MM.1S (cell line): ENCODE measurements around the gene ROR2.

Experiments
- DNase-seq: peaks from one replicate; pipeline ENCODE4 v3.0.0-alpha.2; 2015
- H2AFZ ChIP-seq: fragments of 300-600 bp; sonication (generic); 2 replicates; pipeline ENCODE4 v1.6.0; 2016; ENCODE audit warnings: antibody characterized with exemption, low read length
- H3F3A ChIP-seq: fragments of 300-600 bp; sonication (generic); 2 replicates; pipeline ENCODE4 v1.6.1; 2016; ENCODE audit warnings: mild to moderate bottlenecking, antibody characterized with exemption, low read length, moderate library complexity, mixed read lengths; ENCODE audit not compliant: insufficient read depth
- H3K27ac ChIP-seq: fragments of 300-600 bp; sonication (generic); 2 replicates; pipeline ENCODE4 v1.5.1; 2016; ENCODE audit warnings: mild to moderate bottlenecking, low read length
- H3K27me3 ChIP-seq: fragments of 300-600 bp; sonication (generic); replicated peaks from 2 replicates; pipeline ENCODE4 v1.6.0; 2016; ENCODE audit warnings: low read length; ENCODE audit not compliant: insufficient read depth
- H3K36me3 ChIP-seq: fragments of 300-600 bp; sonication (generic); replicated peaks from 2 replicates; pipeline ENCODE4 v1.6.1; 2016; ENCODE audit warnings: mild to moderate bottlenecking, low read length, mixed read lengths; ENCODE audit not compliant: insufficient read depth
- H3K4me1 ChIP-seq: fragments of 300-600 bp; sonication (generic); 2 replicates; pipeline ENCODE4 v1.6.1; 2016; ENCODE audit warnings: low read length, mixed read lengths
- H3K4me2 ChIP-seq: fragments of 300-600 bp; sonication (generic); 2 replicates; pipeline ENCODE4 v1.6.0; 2016; ENCODE audit warnings: low read depth, low read length
- H3K4me3 ChIP-seq: fragments of 300-600 bp; sonication (generic); 2 replicates; pipeline ENCODE4 v1.5.1; 2016; ENCODE audit warnings: low read length, mixed read lengths
- H3K79me2 ChIP-seq: fragments of 300-600 bp; sonication (generic); 2 replicates; pipeline ENCODE4 v1.6.1; 2016; ENCODE audit warnings: mixed run types, low read length, mixed read lengths
- H3K9ac ChIP-seq: fragments of 300-600 bp; sonication (generic); 2 replicates; pipeline ENCODE4 v1.6.1; 2016; ENCODE audit warnings: low read length, mixed read lengths
- H3K9me2 ChIP-seq: fragments of 300-600 bp; sonication (generic); replicated peaks from 2 replicates; pipeline ENCODE4 v1.6.1; 2016; ENCODE audit warnings: mild to moderate bottlenecking, low read length, mixed read lengths; ENCODE audit not compliant: insufficient read depth
- H3K9me3 ChIP-seq: fragments of 300-600 bp; sonication (generic); replicated peaks from 2 replicates; pipeline ENCODE4 v1.6.1; 2016; ENCODE audit warnings: mild to moderate bottlenecking, low read length, mixed read lengths; ENCODE audit not compliant: insufficient read depth
- H4K20me1 ChIP-seq: fragments of 300-600 bp; sonication (generic); 2 replicates; pipeline ENCODE4 v1.6.1; 2016; ENCODE audit warnings: mild to moderate bottlenecking, low read length, moderate library complexity, mixed read lengths; ENCODE audit not compliant: insufficient read depth
- EZH2 ChIP-seq: fragments of 300-600 bp; sonication (generic); optimal IDR thresholded peaks from 2 replicates; pipeline ENCODE3; 2017; ENCODE audit warnings: low read depth, mild to moderate bottlenecking, antibody characterized with exemption, low read length, mixed read lengths
- EZH2phosphoT487 ChIP-seq: fragments of 300-600 bp; sonication (generic); IDR thresholded peaks from 2 replicates; pipeline ENCODE4 v1.6.1; 2018; ENCODE audit warnings: antibody characterized with exemption, low read length
- TF ChIP-seq, protein P1 (sequence below): fragments of 300-600 bp; sonication (generic); IDR thresholded peaks from 2 replicates; pipeline ENCODE4 v1.5.1; 2016; ENCODE audit warnings: antibody characterized with exemption, low read length, mixed read lengths

ROR2 gene

DNA sequence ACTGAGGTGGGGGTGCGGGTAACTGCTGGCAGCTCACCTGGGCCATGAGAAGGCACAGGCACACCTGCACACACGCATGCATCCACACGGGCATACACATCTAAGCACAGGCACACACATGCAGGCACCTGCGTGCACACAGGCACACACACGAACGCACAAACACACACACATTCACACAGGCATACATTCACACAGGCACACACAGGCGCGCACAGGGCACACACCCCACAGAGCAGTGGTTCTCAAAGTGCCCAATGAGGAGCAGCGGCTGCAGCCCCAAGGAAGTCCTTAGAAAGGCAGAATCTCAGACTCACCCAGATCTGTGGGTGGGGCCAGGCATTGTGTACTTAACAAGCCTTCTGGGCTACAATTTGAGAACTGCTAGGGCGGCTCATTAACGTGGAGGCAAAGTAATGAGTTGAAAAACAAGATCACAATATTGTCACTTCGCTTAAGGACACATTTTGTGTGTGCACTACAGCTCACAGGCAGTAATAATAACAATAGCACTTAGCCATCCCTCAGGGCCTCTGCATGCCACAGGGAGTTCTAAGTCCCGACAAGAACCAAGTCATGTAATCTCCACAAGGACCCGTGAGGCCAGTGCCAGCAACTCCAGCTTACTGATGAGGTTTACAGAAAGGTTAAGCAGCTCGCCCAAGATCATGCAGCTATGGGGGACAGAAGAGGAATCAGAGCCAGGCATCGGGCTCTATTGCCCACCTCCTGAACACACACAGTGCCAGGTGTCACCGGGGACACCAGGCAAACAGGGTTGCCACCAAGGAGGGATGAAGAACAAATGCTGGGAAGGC lies 91.6 kb downstream of the ROR2 start:
- H3K79me2 ChIP-seq, result peaks cover 38% of the 10 kb centered on the region
- TF ChIP-seq EZH2phosphoT487 (no peak), EZH2 (no peak)
- TF ChIP-seq, protein P1, sequence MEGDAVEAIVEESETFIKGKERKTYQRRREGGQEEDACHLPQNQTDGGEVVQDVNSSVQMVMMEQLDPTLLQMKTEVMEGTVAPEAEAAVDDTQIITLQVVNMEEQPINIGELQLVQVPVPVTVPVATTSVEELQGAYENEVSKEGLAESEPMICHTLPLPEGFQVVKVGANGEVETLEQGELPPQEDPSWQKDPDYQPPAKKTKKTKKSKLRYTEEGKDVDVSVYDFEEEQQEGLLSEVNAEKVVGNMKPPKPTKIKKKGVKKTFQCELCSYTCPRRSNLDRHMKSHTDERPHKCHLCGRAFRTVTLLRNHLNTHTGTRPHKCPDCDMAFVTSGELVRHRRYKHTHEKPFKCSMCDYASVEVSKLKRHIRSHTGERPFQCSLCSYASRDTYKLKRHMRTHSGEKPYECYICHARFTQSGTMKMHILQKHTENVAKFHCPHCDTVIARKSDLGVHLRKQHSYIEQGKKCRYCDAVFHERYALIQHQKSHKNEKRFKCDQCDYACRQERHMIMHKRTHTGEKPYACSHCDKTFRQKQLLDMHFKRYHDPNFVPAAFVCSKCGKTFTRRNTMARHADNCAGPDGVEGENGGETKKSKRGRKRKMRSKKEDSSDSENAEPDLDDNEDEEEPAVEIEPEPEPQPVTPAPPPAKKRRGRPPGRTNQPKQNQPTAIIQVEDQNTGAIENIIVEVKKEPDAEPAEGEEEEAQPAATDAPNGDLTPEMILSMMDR, result no peak
- no peak overlapping the region for H3K4me2 ChIP-seq
- no peak for DNase-seq
- no peaks in the 10 kb centered on the region for H3K9me2 ChIP-seq
- H2AFZ ChIP-seq, result no peak overlapping the region
- H3K4me3 ChIP-seq, result no peak overlapping the region
- H3K4me1 ChIP-seq, result no peaks in the 10 kb centered on the region
- no peaks in the 10 kb centered on the region for H3K36me3 ChIP-seq
- no peak overlapping the region for H3K9ac ChIP-seq
- H3K27me3 ChIP-seq, result no peaks in the 10 kb centered on the region
- H3F3A ChIP-seq, result no peaks in the 10 kb centered on the region
- H3K27ac ChIP-seq, result no peak overlapping the region
- H3K9me3 ChIP-seq, result no peaks in the 10 kb centered on the region
- no peaks in the 10 kb centered on the region for H4K20me1 ChIP-seq

DNA sequence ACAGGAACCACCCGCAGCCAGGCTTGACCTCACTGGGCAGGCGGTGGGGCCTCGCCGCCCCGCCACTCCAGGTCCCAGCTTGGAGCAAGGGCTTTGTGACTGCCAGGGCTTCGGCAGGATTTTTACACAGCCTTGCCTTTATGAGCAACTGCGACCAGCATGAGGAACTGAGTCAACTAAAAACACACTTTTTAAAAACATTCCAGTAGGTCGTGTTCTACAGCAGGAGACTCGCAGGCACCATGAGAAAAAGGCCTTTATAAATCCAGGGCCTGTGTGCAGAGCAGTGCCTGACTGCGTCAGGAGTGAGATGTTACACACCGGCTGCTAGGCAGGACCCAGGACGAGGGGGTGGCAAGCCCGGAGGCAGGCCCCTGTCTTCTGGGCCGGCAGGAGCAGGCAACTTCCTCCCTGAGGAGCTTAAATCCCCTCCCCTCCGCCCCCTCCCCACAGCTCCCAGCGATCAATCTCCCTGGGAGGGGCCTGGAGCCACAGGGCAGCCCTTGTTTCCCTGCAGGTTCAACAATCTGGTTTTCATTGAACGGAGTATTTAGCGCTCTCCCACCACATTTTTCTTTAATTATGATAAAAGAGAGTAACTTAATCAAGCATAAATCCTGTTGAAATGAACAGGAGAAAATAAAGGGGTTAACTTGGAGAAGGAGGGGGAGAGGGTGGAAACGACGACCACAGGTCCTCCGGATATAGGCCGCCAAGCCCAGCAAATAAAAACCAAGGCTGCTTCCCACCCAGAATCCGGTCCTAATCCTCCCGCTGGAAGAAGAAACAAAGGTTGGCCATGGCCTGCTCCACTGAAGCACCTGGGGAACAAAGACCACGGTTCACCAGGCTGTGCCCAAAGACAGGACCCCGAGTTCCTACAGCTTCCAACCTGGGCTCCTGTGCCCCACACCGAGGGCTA lies 92.5 kb downstream of the ROR2 start:
- Histone ChIP-seq H3K9me3 (no peaks in the 10 kb centered on the region), H3K36me3 (no peaks in the 10 kb centered on the region), H3K27ac (no peak overlapping the region), H3K4me2 (no peak overlapping the region), H3F3A (no peaks in the 10 kb centered on the region), H3K4me1 (no peaks in the 10 kb centered on the region), H3K9ac (no peak overlapping the region), H3K27me3 (no peaks in the 10 kb centered on the region), H3K4me3 (no peak overlapping the region), H3K79me2 (peaks cover 38% of the 10 kb centered on the region), H3K9me2 (no peaks in the 10 kb centered on the region), H2AFZ (no peak overlapping the region), H4K20me1 (no peaks in the 10 kb centered on the region)
- TF ChIP-seq, protein P1, result no peak
- no peak for TF ChIP-seq EZH2phosphoT487
- TF ChIP-seq EZH2, result no peak
- no peak for DNase-seq

DNA sequence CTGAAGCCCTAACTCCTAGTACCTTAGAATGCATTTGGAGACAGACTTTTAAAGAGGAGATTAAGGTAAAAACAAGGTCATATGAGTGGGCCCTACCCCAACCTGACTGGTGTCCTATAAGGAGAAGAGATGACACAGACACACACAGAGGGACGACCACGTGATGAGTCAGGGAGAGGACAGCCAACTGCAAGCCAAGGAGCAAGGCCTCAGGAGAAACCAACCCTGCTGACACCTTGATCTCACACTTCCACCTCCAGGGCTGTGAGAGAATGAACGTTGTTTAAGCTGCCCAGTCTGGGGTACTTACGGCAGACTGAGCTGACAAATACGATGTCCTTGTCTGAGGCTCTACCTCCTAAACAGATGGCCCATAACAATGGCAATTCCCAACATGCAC lies 93.6 kb downstream of the ROR2 start:
- no peak for DNase-seq
- H3K27ac ChIP-seq, result no peak overlapping the region

More for the DNA sequence above, 93.6 kb downstream of the ROR2 start:
- Histone ChIP-seq H2AFZ (no peak overlapping the region), H4K20me1 (no peaks in the 10 kb centered on the region), H3K9me3 (no peaks in the 10 kb centered on the region), H3K9me2 (no peaks in the 10 kb centered on the region), H3K4me2 (no peak overlapping the region), H3K4me3 (no peak overlapping the region), H3K4me1 (no peaks in the 10 kb centered on the region), H3K9ac (no peak overlapping the region), H3K27me3 (no peaks in the 10 kb centered on the region), H3F3A (no peaks in the 10 kb centered on the region), H3K36me3 (no peaks in the 10 kb centered on the region), H3K79me2 (peaks cover 38% of the 10 kb centered on the region)
- TF ChIP-seq EZH2 (no peak), EZH2phosphoT487 (no peak)
- TF ChIP-seq, protein P1, result no peak
